HG03139 (cell line): ENCODE data around the gene LINGO3.

Experiments
- ATAC-seq: cut with Tn5 transposase; IDR thresholded peaks from one replicate; pipeline ENCODE4 v1.9.1; 2021; ENCODE audit not compliant: unreplicated experiment

LINGO3 gene

DNA sequence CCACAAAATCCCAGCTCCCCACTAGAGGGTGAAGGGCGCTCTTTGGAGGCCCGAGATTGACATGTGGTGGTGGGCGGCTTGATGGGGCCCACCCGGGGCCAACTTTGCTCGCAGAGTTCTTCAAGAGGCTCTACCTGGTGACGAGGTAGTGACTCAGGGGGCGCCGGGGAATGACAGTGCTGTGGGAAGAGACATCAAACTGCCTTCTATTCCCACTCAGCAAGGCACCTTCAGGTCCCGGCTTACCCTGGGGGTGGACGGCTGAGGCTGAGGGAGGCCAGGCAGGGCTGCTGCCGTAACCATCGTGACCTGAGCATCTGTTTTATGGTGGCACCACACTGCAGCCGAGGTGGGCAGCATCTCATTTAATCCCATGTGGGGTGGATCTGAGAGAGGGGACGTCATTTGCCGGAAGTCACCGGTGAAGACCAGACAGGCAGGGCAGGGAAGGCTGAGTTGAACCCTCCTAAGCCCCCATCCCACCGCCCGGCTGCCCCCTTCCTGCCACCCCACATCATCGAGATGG lies 1.6 kb downstream of the LINGO3 start:
- ATAC-seq = no peak

DNA sequence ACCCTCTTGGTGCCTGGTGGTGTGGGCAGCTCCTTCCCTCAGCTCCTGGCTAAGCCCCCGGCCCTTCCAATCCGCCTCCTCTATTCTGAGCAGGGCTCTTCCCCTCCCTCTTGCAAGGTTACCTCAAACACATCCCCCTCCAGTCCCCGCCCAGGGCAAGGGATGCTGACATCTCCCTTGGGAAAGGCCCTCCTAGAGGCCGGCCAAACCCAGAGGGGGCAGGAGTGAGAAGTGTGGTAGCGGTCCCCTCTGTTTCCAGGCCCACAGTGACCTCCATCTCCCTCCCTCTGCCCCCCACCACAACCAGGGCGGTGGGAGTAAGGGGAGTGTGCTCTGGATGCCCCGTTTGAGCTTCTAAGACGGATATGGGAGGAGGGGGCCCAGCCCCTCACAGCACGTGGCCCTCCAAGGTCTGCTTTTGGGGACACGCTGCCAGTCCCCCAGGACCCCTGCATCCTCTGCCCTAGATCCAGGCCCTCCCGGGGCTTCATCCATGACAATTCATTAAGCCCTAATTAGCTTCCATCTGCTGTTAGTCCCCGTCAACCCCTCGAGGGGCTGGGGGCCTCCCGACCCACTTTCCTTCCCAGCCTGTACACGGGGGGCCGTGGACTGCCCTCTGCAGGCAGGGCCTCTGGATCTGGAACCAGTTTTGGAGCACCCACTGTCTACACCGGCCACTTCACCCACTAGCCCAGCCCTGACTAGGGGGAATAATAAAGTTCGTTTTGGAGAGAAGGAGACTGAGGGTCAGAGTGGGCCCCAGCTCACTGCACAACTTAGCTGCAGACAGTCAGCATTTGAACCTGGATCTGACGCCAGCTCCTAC lies 2.3 kb downstream of the LINGO3 start:
- no peak for ATAC-seq

DNA sequence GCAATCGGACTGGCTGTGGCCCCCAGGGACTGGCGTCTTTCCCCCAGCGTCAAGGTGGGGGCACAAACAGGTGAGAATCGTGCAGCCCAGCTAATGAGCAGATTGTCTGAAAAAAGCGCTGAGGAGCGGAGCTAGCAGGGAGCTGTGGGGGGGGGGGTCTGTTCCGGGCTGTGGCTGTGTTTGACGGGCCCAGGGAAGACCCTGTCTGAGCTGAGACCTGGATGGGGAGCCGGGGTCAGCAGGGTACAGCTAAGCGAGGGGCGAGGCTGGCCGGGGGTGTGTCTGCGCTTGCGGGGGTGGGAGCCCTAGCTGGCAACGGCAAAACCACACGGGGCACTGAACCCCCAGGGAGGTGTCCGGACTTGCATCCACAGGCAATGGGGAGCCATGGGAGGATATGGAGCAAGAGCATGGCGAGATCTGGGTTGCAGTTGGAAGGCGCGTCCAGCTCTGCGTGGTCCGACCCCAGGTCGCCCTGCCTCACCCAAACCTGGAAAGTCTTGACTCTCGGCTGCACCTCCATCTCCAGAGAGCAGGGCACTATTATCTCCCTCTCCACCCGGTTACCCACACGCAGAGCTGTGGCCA lies 4.6 kb downstream of the LINGO3 start:
- ATAC-seq = no peak

DNA sequence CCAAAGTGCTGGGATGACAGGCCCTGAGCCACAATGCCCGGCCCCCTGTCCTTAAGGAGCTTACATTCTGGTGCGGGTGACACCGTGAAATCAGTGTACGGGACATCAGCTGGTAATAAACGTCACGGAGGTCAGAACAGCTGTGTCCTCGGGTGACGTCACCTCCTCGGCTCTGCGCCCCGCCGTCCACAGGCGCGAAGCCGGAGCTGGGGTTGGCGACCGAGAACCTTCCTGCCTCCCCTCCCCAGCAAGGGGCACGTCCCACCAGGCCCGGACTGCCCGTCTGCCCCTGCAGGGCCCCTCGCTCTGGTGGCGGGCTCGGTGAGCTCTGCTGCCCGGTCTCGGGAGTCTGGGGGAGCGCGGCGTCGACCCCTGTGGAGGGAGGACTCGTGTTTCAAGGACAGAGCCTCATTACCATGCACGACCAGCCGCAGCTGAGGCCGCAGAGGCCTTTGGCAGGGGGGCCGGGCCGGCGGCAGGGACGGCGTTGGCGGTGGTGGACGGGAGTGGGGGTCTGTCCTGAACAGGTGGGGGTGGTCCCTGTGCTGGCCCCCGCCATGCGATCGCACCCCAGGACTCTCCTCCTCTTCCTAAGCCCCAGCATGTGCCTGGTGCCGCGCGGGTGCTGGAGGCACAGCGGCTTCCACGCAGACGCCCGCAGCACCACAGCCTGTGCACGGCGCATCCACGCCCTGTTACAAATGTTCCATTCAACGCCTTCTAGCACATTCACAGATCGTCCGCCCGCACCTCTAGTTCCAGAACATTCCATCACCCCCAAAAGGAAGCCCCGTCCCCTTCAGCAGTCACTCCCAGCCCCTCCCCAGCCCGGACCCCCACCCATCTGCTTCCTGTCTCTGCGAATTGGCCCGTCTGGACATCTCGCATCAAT lies 5.4 kb downstream of the LINGO3 start:
- no peak for ATAC-seq

DNA sequence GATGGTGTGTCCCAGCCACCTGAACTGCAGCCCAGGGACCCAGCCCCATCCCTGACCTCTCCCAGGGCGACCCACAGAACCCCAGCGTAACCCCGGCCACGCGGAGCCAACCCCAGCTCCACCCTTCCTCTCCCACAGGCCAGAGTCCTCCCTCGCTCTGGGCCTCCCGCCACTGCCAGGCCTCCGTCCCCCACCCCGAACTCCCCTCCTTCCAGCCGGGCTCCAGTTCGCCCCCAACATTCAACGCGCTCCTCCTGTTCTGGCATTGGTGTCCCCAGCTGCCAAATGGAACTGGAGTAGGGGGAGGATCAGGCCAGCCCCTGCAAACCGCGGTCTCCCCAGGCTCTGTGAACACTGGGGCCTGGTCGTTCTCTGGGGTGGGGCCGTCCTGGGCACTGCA lies 7.4 kb downstream of the LINGO3 start:
- no peak for ATAC-seq

DNA sequence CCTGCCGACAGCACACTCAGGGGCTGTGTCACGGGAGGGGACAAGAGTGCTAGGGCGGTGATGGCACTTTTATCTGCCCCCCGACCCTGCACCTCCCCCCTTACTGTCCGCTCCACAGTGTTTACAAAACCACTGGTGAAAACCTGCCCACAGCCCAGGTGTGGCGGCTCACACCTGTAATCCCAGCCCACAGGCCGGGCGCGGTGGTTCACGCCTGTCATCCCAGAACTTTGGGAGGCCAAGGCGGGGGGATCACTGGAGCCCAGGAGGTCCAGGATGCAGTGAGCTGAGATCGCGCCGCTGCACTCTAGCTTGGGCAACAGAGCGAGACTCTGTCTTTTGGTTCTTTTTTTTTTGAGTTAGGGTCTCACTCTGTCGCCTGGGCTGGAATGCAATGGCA lies 11.8 kb downstream of the LINGO3 start:
- no peak for ATAC-seq

DNA sequence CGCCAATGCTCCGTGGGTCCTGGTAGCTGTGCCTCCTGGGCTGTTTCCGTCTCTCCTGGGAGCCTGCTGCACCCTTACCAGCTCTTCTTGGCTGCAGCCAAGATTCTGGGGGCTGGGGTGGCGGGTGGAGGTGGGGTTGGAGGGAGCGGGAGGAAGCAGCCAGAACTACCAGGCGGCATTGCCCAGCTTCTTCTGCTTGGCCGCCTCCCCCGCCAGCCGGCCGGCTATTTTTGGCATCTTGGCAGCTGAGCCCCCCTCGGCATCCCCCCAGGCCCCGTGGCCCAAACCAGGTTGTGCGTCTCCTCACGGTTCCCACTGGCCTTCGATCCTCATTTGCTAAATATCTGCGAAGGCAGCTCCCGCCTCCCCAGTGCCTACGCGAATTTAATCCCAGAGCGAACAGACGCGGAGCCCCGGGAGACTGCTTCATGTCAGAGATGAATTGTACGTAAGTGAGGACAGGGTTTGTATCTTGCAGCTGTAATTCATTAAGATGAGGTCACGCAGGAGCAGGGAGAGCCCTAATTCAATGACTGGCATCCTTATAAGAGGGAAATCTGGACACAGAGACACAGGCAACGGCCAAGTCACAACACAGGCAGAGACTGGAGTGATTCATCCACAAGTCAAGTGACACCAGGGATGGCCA lies 13.1 kb downstream of the LINGO3 start:
- ATAC-seq = no peak

DNA sequence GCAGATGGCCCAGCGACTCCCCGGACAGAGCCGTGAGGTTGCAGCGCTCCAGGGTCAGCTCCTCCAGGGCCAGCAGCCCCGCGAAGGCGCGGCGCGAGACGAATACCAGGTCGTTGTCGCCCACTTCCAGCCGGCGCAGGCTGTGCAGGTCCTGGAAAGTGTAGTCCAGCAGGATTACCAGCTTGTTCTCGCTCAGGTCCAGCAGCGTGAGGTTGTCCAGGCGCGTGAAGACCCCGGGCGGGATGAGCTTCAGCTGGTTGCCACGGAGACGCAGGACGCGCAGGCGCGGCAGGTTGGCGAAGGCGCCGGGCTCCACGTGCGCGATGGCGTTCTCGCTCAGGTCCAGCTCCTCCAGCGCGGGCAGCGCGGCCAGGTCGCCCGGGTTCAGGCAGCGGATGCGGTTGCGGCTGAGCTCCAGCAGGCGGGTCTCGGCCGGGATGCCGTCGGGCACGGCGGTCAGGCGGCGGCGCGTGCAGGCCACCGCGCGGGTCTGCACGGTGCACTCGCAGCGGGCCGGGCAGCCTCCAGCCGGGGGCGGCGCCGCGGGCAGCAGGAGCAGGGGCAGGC lies 16.7 kb downstream of the LINGO3 start:
- no peak for ATAC-seq

DNA sequence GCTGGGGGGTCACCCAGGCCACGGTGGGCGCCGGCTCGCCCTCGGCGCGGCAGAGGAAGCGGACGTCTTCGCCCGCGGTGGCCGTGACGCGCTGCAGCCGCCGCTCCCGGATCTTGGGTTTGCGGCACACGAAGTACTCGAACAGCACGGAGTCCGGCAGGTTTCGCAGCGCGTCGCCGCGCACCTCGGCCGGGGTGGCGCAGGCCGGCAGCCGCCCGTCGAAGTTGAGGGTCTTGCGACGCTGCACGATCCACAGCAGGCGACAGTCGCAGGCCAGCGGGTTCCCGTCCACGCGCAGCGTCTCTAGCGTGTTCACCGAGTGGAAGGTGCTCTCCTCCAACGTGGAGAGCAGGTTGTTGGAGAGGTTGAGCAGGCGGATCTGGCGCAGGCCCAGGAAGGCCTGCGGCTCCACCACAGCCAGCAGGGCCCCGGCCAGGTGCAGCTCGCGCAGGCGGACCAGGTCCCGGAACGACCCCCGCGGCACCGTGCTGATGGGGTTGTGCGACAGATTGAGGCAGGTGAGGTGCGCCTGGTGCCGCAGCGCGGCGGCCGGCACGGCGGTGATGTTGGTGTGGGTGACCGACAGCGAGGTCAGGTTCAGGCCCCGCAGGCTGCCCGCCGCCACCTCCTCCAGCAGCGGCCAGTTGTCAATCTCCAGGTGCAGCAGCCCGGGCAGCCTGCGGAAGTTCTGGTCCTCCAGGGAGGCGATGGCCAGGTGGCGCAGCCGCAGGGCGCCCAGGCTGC lies 17.3 kb downstream of the LINGO3 start:
- ATAC-seq = no peak

DNA sequence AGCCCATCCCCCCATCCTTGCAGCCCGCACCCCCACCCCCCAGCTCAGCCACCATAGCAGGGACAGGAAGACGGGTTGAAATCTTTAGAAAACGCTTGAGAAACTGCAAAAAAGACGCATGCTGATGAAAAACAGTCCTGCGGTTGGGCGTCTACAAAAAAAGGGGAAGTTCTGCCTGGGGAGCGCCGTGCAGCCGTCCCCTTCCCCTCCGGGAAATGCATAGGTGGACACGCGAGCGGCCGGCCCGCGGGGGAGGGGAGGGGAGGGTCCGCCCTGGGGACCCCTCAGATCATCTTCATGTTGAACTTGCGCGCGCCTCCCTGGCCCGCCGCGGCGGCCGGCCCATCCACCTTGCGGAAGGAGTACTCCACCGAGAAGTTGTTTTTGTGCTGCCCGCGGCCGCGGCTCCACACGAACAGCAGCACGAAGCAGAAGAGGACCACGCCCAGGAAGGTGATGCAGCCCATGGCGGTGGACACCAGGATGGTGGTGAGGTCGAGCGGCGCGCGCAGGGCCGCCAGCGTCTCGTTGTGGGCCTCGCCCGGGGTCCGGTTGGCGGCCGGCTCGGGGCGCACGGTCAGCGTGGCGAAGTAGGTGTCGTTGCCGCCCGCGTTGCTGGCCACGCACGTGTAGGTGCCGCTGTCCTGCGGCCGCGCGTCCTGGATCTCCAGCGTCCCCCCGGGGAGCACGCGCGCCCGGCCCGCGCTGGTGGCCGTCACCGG lies 18.1 kb downstream of the LINGO3 start:
- no peak for ATAC-seq

DNA sequence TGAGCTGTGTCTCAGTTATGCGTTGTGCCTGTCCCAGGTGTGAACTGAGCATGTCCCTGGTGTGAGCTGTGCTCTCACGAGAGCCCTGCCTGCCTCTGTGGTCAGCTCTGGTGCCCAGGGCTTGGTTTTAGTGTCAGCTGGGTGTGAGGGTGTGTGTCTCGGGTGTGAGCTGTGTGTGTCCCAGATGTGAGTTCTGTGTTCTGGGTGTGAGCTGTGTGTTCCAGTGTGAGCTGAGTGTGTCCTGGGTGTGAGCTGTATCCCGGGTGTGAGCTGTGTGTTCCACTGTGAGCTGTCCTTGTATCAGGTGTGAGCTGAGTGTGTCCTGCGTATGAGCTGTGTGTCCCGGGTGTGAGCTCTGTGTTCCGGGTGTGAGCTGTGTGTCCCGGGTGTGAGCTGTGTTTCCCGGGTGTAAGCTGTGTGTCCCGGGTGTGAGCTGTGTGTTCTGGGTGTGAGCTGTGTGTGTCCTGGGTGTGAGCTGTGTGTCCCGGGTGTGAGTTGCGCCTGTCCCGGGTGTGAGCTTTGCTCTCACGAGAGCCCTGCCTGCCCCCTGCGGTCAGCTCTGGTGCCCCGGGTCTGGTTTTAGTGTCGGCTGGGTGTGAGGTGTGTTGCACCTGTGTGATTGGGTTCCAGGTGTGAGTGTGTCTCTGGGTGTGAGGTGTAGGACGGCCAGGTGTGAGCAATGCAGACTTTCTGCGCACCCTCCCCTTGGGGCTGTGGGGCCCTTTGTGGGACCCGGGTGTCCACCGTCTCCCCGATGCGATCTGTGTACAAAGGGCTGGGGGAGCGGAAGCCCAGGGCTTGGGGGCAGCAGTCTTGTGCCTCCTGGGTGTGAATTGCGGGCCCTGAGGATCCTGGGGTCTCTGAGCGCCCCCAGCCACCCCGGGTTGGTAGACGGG lies 18.9 kb downstream of the LINGO3 start:
- no peak for ATAC-seq

DNA sequence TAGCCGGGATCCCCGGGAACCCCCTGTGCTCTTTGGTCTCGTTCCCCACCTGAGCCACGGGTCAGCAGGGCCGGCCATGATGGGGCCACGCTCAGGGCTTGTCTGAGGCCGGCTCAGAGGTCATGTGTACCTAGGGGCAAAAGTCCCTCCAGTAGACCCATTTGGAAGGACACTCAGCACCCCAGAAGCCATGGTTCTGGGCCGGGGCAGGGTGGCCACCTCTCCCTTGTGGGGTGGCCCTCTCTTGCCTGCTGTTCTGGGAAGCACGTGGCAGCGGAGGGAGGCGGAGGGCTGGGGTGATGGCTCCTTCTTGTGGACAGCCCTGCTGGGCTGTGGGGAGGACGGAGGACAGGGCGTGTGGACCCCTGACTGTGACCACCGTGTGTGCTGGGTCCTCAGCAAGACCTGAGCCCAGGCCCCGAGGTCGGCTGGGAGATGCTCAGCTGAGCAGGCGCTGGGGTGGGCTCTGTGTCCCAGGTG lies 19.6 kb downstream of the LINGO3 start:
- no peak for ATAC-seq

DNA sequence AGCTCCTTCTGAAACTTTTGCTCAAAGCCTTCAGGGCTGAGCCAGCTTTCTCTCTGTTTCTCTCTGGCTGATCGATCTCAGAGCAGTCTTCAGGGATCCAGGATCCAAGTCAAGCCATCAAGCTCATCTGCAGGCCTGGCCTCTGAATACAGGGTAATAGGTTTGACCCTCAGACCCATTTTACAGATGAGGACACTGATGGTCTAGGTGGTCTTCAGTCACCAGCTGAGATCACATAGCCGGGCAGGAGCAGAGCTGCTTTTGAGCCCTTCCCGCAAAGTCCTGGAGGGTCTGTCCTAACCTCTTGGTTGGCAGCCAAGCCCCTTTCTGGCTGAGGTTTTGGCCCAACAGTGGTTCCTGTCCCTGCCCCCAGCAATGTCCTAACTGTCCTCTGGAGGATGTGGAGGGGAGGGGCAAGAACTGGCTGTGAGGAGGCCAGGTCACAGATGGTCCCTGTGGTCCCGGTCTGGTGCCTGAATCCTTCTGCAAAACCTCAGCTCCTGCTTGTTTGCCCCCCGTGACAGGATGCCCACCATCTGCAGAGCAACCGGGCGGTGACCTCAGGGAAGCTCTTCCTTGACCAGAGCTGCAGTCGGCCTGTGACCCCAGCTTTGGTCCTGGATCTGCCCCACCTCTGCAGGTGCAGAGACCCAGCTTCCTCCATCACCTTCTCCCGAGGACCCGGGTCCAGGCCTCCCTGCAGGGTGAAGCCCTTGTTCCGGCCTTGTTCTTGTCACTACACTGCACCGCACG lies 20.2 kb downstream of the LINGO3 start:
- ATAC-seq = no peak

DNA sequence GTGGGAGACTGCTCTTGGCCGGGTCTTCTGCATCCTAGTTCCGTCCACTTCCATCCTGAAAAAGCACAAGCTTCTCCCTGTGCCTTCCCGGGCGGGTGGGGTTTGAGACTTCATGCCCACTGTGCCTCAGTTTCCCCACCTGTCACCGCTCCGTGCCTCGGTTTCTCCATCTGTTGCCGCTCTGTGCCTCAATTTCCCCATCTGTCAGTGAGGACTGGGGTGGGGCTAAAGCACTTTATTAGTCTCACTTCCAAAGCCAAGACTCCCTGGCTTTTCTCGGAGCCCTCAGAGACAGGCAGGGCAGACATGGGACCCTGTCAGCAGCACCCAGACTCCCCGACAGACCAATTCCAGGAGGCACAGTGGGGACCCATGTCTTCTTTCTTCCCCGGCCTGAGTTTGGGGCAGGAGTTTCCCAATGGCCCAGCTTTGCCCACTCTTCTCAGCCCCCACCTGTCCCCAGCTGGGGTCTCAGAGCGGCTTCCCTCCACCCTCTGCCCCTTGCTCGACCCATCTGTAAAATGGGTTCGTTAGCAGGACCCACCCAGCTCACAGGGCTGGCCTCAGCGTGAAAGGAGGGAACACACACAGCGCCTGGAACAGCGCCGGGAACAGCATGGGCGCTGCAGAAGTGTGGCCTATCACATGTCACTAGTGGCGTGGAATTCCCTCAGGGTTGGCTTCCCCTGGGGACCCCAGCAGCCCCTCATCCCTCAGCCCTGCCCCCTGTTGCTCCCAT lies 21.4 kb downstream of the LINGO3 start:
- no peak for ATAC-seq

DNA sequence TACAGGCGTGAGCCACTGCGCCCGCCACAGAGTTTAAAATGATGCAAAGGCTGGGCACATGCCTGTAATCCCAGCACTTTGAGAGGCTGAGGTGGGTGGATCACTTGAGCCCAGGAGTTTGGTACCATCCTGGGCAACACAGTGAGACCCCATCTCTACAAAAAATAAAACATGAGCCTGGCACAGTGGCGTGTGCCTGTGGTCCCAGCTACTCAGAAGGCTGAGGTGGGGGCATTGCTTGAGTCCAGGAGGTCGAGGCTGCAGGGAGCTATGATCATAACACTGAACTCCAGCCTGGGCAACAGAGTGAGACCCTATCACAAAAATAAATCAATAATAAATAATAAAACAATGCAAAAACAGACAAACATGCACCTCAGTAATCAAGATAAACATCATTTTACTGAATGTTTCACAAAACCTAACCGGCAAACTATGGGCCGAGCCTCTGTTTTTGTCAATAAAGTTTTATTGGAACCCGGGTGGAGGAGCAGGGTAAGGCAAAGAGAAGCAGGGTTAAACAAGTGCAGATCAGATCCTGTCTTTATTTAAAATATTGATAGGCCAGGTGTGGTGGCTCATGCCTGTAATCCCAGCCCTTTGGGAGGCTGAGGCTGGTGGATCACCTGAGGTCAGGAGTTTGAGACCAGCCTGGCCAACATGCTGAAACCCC lies 24.0 kb downstream of the LINGO3 start:
- ATAC-seq = no peak

DNA sequence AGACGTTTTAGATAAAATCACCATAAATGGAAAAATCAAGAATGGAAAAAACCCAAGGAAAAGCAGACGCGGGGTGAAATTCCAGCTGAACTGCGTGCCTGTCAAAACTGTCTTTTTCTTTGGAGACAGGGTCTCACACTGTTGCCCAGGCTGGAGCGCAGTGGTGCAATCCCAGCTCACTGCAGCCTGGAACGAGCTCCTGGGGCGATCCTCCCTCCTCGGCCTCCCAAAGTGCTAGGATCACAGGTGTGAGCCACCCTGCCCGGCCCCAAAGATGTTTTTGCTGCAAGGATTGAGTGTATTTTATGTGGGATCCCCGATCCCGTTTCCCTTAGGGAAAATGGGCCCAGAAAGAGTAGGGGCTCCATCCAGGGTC lies 25.1 kb downstream of the LINGO3 start:
- no peak for ATAC-seq
